ENCODE results near the gene WWOX. TPM values are rescaled to one million over a fixed set of nuclear protein-coding genes. Genes with fewer than 3 reads are reported as not detected.

WWOX gene
- total RNA-seq, 3 donors from 2014 or later (not counting 1 experiment from before 2014, with no cell fraction given): 21.0 to 29.8 (median 27.0) TPM

GRCh38 chr16:78244131-78244895 lies 144.9 kb downstream of the WWOX start:
- H3K4me1 ChIP-seq (ENCODE audit: control insufficient read depth, insufficient read depth, low read length): no peaks in the 10 kb centered on the region
- WGBS (ENCODE audit: insufficient coverage): 92% methylated on average over 9 of the region's 9 CpGs
- H3K4me1 Mint-ChIP-seq: peaks cover 5 to 10% of the 10 kb centered on the region in 2 donors
- ATAC-seq (no peak), DNase-seq (no peak)
- H3K27ac Mint-ChIP-seq: no peak overlapping the region
- H3K36me3 ChIP-seq (ENCODE audit: control insufficient read depth, insufficient read depth, low read length): no peaks in the 10 kb centered on the region
- no peak overlapping the region for H3K4me3 Mint-ChIP-seq
- no peaks in the 10 kb centered on the region for H3K9me3 Mint-ChIP-seq
- H3K27me3 Mint-ChIP-seq (ENCODE audit: low read depth in 2 of 2): peaks cover 0 to 2% of the 10 kb centered on the region in 2 donors
- no peak overlapping the region for H3K27ac ChIP-seq (ENCODE audit: low read length)
- no peaks in the 10 kb centered on the region for H3K9me3 ChIP-seq (ENCODE audit: control insufficient read depth, insufficient read depth, low read length)
- no peak overlapping the region for H3K4me3 ChIP-seq (ENCODE audit: low read length)
- H3K27me3 ChIP-seq (ENCODE audit: control insufficient read depth, insufficient read depth, low read length): no peaks in the 10 kb centered on the region
- intact Hi-C loops (cut with micrococcal nuclease): no loop called here
- no peak for TF ChIP-seq CTCF (IDR thresholded peaks at IDR 0.05)
- H3K36me3 Mint-ChIP-seq: no peaks in the 10 kb centered on the region

GRCh38 chr16:78246559-78246958 lies 147.1 kb downstream of the WWOX start:
- WGBS (ENCODE audit: insufficient coverage): 57% methylated on average over 8 of the region's 9 CpGs
- H3K27ac ChIP-seq (ENCODE audit: low read length): no peak overlapping the region
- peaks cover 7% of the 10 kb centered on the region for H3K4me1 ChIP-seq (ENCODE audit: control insufficient read depth, insufficient read depth, low read length)
- no peaks in the 10 kb centered on the region for H3K9me3 ChIP-seq (ENCODE audit: control insufficient read depth, insufficient read depth, low read length)
- Mint-ChIP-seq H3K4me1 (peaks cover 18 to 25% of the 10 kb centered on the region in 2 donors), H3K27ac (no peak overlapping the region), H3K9me3 (no peaks in the 10 kb centered on the region), H3K27me3 (ENCODE audit: low read depth in 2 of 2) (peaks cover 0 to 2% of the 10 kb centered on the region in 2 donors), H3K36me3 (no peaks in the 10 kb centered on the region), H3K4me3 (no peak overlapping the region)
- no peak for TF ChIP-seq CTCF (IDR thresholded peaks at IDR 0.05)
- intact Hi-C loops (cut with micrococcal nuclease): no loop called here
- no peaks in the 10 kb centered on the region for H3K36me3 ChIP-seq (ENCODE audit: control insufficient read depth, insufficient read depth, low read length)
- H3K4me3 ChIP-seq (ENCODE audit: low read length): no peak overlapping the region
- ATAC-seq (no peak), DNase-seq (no peak)
- no peaks in the 10 kb centered on the region for H3K27me3 ChIP-seq (ENCODE audit: control insufficient read depth, insufficient read depth, low read length)

DNA sequence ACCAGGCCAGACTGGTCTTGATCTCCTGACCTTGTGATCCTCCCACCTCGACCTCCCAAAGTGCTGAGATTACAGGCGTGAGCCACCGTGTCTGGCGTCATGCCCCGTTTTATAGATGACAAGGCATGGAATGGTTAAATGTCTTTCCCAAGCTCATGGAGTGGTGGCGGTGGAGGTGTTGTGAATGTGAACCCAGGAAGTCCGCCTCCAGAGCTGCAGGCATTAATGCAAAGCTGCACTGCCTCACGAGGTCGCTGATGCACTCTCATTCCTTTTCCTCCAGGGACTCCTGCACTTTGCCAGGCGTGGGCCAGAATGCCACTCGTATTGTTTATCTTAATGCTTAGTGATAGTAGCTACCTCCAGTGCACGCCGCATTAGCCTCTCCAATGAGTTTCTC lies 149.6 kb downstream of the WWOX start:
- Mint-ChIP-seq H3K4me3 (no peak overlapping the region), H3K27ac (no peak overlapping the region), H3K9me3 (no peaks in the 10 kb centered on the region), H3K36me3 (no peaks in the 10 kb centered on the region), H3K4me1 (peaks cover 18 to 26% of the 10 kb centered on the region in 2 donors), H3K27me3 (ENCODE audit: low read depth in 2 of 2) (peaks cover 0 to 2% of the 10 kb centered on the region in 2 donors)
- no peaks in the 10 kb centered on the region for H3K9me3 ChIP-seq (ENCODE audit: control insufficient read depth, insufficient read depth, low read length)
- no peaks in the 10 kb centered on the region for H3K27me3 ChIP-seq (ENCODE audit: control insufficient read depth, insufficient read depth, low read length)
- WGBS (ENCODE audit: insufficient coverage): 97% methylated on average over 13 of the region's 13 CpGs
- ATAC-seq: no peak
- no peaks in the 10 kb centered on the region for H3K36me3 ChIP-seq (ENCODE audit: control insufficient read depth, insufficient read depth, low read length)
- no peak overlapping the region for H3K27ac ChIP-seq (ENCODE audit: low read length)
- H3K4me3 ChIP-seq (ENCODE audit: low read length): no peak overlapping the region
- no peak for TF ChIP-seq CTCF (IDR thresholded peaks at IDR 0.05)
- DNase-seq: no peak
- H3K4me1 ChIP-seq (ENCODE audit: control insufficient read depth, insufficient read depth, low read length): peaks cover 7% of the 10 kb centered on the region
- intact Hi-C loops (cut with micrococcal nuclease): no loop called here

DNA sequence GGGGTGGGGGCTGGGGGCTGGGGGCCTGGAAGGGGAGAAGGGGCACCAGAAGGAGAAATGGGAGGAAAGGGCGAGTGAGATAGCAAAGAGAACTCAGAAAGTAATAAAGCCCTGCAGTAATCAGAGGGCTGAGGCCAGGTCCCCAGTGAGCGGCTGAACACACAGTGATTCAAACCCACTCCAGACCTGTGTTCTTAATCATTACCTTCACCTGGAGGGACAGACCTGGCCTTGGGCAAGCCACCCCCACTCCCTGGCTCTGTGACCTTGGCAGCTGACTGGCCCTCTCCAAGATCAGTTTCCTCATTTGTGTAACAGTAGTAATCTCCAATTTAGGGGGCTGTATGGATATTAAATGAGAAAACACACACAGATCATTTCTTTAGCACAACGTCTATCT lies 150.4 kb downstream of the WWOX start:
- Histone ChIP-seq H3K9me3 (ENCODE audit: control insufficient read depth, insufficient read depth, low read length) (no peaks in the 10 kb centered on the region), H3K4me3 (ENCODE audit: low read length) (no peak overlapping the region), H3K36me3 (ENCODE audit: control insufficient read depth, insufficient read depth, low read length) (no peaks in the 10 kb centered on the region), H3K27ac (ENCODE audit: low read length) (no peak overlapping the region), H3K4me1 (ENCODE audit: control insufficient read depth, insufficient read depth, low read length) (peaks cover 7% of the 10 kb centered on the region), H3K27me3 (ENCODE audit: control insufficient read depth, insufficient read depth, low read length) (no peaks in the 10 kb centered on the region)
- intact Hi-C loops (cut with micrococcal nuclease): no loop called here
- no peak overlapping the region for H3K4me3 Mint-ChIP-seq
- H3K4me1 Mint-ChIP-seq: peaks cover 18 to 26% of the 10 kb centered on the region in 2 donors
- WGBS (ENCODE audit: insufficient coverage): 91% methylated on average over 3 of the region's 3 CpGs
- no peak for TF ChIP-seq CTCF (IDR thresholded peaks at IDR 0.05)
- H3K27ac Mint-ChIP-seq: no peak overlapping the region
- peaks cover 0 to 2% of the 10 kb centered on the region in 2 donors for H3K27me3 Mint-ChIP-seq (ENCODE audit: low read depth in 2 of 2)
- H3K9me3 Mint-ChIP-seq: no peaks in the 10 kb centered on the region
- DNase-seq (no peak), ATAC-seq (no peak)
- H3K36me3 Mint-ChIP-seq: no peaks in the 10 kb centered on the region

Measured in natural killer cell (primary cell).